ENCODE results near the gene FKBP6. TPM values are rescaled to one million over a fixed set of nuclear protein-coding genes. Genes with fewer than 3 reads are reported as not detected.
"Not testable (repeated sequence)": the region's sequence is repeated elsewhere in the genome, so short reads cannot be mapped to it uniquely, and the experiment has no call there.

Gene FKBP6
- total RNA-seq, 1 donor from 2014 or later: 0.47 TPM

DNA sequence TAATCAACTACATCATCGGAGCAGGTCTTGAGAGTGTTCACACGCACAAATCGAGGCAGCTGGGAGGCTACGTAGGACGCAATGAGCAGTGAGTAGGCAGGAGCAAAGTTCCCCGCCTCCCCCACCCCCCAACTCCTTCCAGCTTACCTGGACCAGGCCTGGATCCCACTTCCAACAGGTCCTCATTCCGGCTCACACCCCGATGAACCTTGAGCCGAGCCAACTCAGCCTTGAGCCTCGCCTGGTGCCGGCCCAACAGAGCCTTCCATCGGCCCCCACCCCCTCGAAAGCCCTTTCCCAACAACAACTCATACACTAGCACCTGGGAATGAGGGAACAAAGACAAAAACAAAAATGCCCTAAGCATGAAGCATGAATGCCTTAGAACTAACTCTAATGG lies 20.5 kb upstream of the FKBP6 start:
- Histone ChIP-seq H3K27me3 (ENCODE audit: low read depth) (no peaks in the 10 kb centered on the region), H3K4me1 (peaks cover 14% of the 10 kb centered on the region), H3K9me3 (no peaks in the 10 kb centered on the region), H3K4me3 (peak overlapping the region; percentile 82), H3K27ac (no peak overlapping the region), H3K36me3 (peaks cover 37% of the 10 kb centered on the region)
- intact Hi-C loops (cut with DNase I): no loop called here
- ATAC-seq (no peak), DNase-seq (no peak)
- TF ChIP-seq, protein P1, sequence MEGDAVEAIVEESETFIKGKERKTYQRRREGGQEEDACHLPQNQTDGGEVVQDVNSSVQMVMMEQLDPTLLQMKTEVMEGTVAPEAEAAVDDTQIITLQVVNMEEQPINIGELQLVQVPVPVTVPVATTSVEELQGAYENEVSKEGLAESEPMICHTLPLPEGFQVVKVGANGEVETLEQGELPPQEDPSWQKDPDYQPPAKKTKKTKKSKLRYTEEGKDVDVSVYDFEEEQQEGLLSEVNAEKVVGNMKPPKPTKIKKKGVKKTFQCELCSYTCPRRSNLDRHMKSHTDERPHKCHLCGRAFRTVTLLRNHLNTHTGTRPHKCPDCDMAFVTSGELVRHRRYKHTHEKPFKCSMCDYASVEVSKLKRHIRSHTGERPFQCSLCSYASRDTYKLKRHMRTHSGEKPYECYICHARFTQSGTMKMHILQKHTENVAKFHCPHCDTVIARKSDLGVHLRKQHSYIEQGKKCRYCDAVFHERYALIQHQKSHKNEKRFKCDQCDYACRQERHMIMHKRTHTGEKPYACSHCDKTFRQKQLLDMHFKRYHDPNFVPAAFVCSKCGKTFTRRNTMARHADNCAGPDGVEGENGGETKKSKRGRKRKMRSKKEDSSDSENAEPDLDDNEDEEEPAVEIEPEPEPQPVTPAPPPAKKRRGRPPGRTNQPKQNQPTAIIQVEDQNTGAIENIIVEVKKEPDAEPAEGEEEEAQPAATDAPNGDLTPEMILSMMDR (IDR thresholded peaks at IDR 0.05): no peak

- intact Hi-C loops (cut with DNase I): no loop called here
- H3K36me3 ChIP-seq: peaks cover 33% of the 10 kb centered on the region
- H3K27me3 ChIP-seq (ENCODE audit: low read depth): no peaks in the 10 kb centered on the region
- TF ChIP-seq, protein P1 (IDR thresholded peaks at IDR 0.05): no peak
- peak overlapping the region; percentile 73 for H3K27ac ChIP-seq
- DNase-seq (no peak), ATAC-seq (peak; percentile 48 to 53)
- H3K9me3 ChIP-seq: no peaks in the 10 kb centered on the region
- peak overlapping the region; percentile 82 for H3K4me3 ChIP-seq
- peaks cover 14% of the 10 kb centered on the region for H3K4me1 ChIP-seq
Observed at GRCh38 chr7:73308074-73308664, 19.8 kb upstream of the FKBP6 start.

GRCh38 chr7:73308665-73309214 lies 19.2 kb upstream of the FKBP6 start, which contains the start of gene NSUN5:
Gene NSUN5 (minus strand): TSS chr7:73308826. CDS start chr7:73308790, 36 bp downstream.
- H3K36me3 ChIP-seq: peaks cover 27% of the 10 kb centered on the region
- TF ChIP-seq, protein P1 (IDR thresholded peaks at IDR 0.05): no peak
- no peaks in the 10 kb centered on the region for H3K9me3 ChIP-seq

DNA sequence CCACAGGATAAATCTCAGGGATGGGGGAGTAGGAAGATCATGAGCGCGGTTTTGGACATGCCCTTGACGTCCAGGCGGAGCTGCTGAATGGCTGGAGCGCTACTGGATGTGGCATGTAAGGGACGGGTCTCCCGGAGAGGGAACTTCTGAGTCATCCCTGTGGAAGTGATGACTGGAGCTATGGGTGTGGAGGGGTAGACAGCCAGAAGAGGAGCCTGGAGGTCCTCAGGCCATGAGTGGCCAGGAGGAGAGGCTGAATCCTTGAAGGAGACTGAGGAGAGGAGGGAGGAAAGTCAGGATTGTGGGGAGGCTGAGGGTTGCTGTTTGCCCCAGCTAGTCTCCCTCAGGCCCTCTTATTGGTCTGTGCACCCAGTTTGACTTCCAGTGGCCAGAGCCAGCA lies 16.5 kb upstream of the FKBP6 start:
- intact Hi-C loops (cut with DNase I); H3K27me3 ChIP-seq (ENCODE audit: low read depth); ATAC-seq; H3K27ac ChIP-seq; H3K4me3 ChIP-seq; H3K36me3 ChIP-seq; H3K9me3 ChIP-seq; DNase-seq: not testable (repeated sequence)
- H3K4me1 ChIP-seq: peaks cover 14% of the 10 kb centered on the region

More at GRCh38 chr7:73308665-73309214, 19.2 kb upstream of the FKBP6 start, which contains the start of gene NSUN5:
- Histone ChIP-seq H3K27ac (peak within 1 kb of the TSS; percentile 73), H3K4me1 (peaks cover 14% of the 10 kb centered on the region), H3K4me3 (peak within 1 kb of the TSS; percentile 82), H3K27me3 (ENCODE audit: low read depth) (no peaks in the 10 kb centered on the region)
- intact Hi-C loops (cut with DNase I): no loop called here
- ATAC-seq (peak; percentile 95 to 98), DNase-seq (peak; percentile 95)

DNA sequence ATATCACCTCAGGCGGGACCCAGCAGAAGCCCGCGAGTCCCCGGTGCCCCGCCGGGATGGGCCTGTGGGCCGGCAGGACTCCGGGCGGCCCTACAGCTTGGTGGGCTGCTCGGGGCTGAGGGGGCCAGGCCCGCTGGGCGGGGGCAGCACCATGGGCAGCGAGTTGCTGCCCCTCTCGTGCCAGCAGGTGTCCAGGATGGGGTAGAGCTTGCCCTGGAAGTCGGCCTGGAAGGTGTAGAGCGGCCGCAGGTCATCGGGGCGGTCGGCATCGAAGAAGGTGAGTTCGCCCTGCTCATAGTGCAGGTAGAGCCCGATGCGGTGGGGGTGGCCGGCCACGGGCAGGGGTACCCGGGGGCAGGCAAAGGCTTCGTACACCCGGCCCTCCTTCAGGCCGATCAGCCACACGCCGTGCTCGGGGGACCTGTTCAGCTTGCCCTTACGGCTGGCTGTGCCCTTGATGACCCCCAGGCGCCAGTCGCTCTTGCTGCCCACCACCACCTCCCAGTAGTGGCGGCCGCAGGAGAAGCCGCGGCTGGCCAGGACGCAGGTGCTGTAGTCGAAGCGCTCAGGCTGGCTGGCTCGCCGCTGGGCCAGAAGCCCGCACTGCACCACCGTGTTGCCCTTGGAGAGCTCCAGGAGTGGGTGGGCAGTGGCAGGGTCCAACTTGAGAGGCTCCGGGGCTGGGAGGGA lies 15.0 kb upstream of the FKBP6 start:
- intact Hi-C loops (cut with DNase I): no loop called here

More for the DNA sequence above, 15.0 kb upstream of the FKBP6 start:
- H3K4me1 ChIP-seq: peaks cover 9% of the 10 kb centered on the region
- no peaks in the 10 kb centered on the region for H3K36me3 ChIP-seq
- ATAC-seq (no peak), DNase-seq (no peak)
- H3K4me3 ChIP-seq: no peak overlapping the region
- H3K27me3 ChIP-seq (ENCODE audit: low read depth): no peaks in the 10 kb centered on the region
- H3K9me3 ChIP-seq: no peaks in the 10 kb centered on the region
- no peak overlapping the region for H3K27ac ChIP-seq
- TF ChIP-seq, protein P1 (IDR thresholded peaks at IDR 0.05): no peak

All from lower lobe of right lung (tissue), 2 donors.